HCT116 (cell line): ENCODE data around the gene TBCCD1.

Experiments
- CEBPB ChIP-seq: IDR thresholded peaks from 2 replicates; pipeline ENCODE4 v1.6.1; 2012; ENCODE audit warnings: low read depth
- EGR1 ChIP-seq: IDR thresholded peaks from 2 replicates; pipeline ENCODE4 v1.6.1; 2012; ENCODE audit warnings: low read depth
- EZH2 ChIP-seq: fragments of 200-600 bp; sonication (generic); IDR thresholded peaks from 2 replicates; pipeline ENCODE4 v1.6.1; 2017; ENCODE audit warnings: antibody characterized with exemption, mixed run types
- EZH2phosphoT487 ChIP-seq: fragments of 200-600 bp; IDR thresholded peaks from 2 replicates; pipeline ENCODE4 v1.6.1; 2018; ENCODE audit warnings: antibody characterized with exemption, borderline replicate concordance
- POLR2A ChIP-seq: IDR thresholded peaks from 2 replicates; pipeline ENCODE4 v1.7.0; 2011; ENCODE audit warnings: borderline replicate concordance; ENCODE audit not compliant: insufficient read depth, insufficient read length; ENCODE audit errors: extremely low read depth
- POLR2AphosphoS5 ChIP-seq: IDR thresholded peaks from 2 replicates; pipeline ENCODE4 v1.6.1; 2011; ENCODE audit warnings: mild to moderate bottlenecking, low read depth, low read length, moderate library complexity
- SP1 ChIP-seq: IDR thresholded peaks from 2 replicates; pipeline ENCODE4 v1.6.1; 2012; ENCODE audit warnings: low read depth
- ZFX ChIP-seq: fragments of 450-650 bp; IDR thresholded peaks from 2 replicates; pipeline ENCODE4 v1.6.1; 2017
- TF ChIP-seq, protein P1 (sequence below), 3 experiments: fragments of 200-600 bp in 1 of 3; sonication (generic) in 1 of 3; IDR thresholded peaks in 2 of 3; conservative IDR thresholded peaks in 1 of 3; 2 replicates each; pipeline ENCODE4 v1.5.1; 2012 to 2017; ENCODE audit warnings: low read depth in 2 of 3, low read length in 2 of 3, antibody characterized with exemption in 1 of 3, borderline replicate concordance in 1 of 3, control low read depth in 1 of 3, mild to moderate bottlenecking in 1 of 3, mixed read lengths in 1 of 3, mixed run types in 1 of 3, moderate library complexity in 1 of 3; ENCODE audit not compliant: insufficient read depth in 1 of 3
- TF ChIP-seq, protein P2 (sequence below): IDR thresholded peaks from 2 replicates; pipeline ENCODE4 v1.6.1; 2012; ENCODE audit warnings: low read depth
- TF ChIP-seq, protein P3 (sequence below): IDR thresholded peaks from 2 replicates; pipeline ENCODE4 v1.6.1; 2012

DNA sequence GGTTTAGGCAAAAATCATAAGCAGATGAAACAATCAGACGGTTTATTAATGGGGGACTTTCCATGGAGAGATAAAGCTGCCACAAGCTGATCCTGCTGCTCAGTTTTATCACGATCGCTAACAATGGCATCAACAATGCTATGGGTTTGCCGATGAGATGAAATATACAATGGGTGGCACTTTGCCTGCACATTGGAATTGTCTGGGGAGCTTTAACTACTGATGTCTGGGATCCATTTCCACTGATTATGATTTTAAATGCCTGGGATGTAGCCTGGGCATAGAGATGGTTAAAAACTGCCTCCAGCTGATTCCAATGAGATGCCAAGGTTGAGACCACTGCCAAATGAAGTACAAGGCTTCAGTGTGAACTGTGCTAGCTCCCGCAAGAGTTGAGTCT lies 53.8 kb downstream of the TBCCD1 start:
- TF ChIP-seq POLR2AphosphoS5 (no peak), CEBPB (no peak), SP1 (no peak), EZH2 (no peak), EZH2phosphoT487 (no peak), ZFX (no peak), POLR2A (no peak), EGR1 (no peak)
- TF ChIP-seq, protein P1, sequence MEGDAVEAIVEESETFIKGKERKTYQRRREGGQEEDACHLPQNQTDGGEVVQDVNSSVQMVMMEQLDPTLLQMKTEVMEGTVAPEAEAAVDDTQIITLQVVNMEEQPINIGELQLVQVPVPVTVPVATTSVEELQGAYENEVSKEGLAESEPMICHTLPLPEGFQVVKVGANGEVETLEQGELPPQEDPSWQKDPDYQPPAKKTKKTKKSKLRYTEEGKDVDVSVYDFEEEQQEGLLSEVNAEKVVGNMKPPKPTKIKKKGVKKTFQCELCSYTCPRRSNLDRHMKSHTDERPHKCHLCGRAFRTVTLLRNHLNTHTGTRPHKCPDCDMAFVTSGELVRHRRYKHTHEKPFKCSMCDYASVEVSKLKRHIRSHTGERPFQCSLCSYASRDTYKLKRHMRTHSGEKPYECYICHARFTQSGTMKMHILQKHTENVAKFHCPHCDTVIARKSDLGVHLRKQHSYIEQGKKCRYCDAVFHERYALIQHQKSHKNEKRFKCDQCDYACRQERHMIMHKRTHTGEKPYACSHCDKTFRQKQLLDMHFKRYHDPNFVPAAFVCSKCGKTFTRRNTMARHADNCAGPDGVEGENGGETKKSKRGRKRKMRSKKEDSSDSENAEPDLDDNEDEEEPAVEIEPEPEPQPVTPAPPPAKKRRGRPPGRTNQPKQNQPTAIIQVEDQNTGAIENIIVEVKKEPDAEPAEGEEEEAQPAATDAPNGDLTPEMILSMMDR (IDR thresholded peaks at IDR 0.05 in 2 of 3, conservative IDR thresholded peaks at IDR 0.05 in 1 of 3; ENCODE audit: borderline replicate concordance in 1 of 3, insufficient read depth in 1 of 3, low read depth in 2 of 3, low read length in 2 of 3) = no peak
- TF ChIP-seq, protein P2, sequence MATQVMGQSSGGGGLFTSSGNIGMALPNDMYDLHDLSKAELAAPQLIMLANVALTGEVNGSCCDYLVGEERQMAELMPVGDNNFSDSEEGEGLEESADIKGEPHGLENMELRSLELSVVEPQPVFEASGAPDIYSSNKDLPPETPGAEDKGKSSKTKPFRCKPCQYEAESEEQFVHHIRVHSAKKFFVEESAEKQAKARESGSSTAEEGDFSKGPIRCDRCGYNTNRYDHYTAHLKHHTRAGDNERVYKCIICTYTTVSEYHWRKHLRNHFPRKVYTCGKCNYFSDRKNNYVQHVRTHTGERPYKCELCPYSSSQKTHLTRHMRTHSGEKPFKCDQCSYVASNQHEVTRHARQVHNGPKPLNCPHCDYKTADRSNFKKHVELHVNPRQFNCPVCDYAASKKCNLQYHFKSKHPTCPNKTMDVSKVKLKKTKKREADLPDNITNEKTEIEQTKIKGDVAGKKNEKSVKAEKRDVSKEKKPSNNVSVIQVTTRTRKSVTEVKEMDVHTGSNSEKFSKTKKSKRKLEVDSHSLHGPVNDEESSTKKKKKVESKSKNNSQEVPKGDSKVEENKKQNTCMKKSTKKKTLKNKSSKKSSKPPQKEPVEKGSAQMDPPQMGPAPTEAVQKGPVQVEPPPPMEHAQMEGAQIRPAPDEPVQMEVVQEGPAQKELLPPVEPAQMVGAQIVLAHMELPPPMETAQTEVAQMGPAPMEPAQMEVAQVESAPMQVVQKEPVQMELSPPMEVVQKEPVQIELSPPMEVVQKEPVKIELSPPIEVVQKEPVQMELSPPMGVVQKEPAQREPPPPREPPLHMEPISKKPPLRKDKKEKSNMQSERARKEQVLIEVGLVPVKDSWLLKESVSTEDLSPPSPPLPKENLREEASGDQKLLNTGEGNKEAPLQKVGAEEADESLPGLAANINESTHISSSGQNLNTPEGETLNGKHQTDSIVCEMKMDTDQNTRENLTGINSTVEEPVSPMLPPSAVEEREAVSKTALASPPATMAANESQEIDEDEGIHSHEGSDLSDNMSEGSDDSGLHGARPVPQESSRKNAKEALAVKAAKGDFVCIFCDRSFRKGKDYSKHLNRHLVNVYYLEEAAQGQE = no peak
- TF ChIP-seq, protein P3, sequence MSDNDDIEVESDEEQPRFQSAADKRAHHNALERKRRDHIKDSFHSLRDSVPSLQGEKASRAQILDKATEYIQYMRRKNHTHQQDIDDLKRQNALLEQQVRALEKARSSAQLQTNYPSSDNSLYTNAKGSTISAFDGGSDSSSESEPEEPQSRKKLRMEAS = no peak
